Measurements from ENCODE around the gene SLC1A7.

Gene SLC1A7

GRCh38 chr1:53090227-53091147, 52.0 kb downstream of the SLC1A7 start:
- peak; percentile 15 to 31 for DNase-seq

GRCh38 chr1:53089478-53090226, 52.8 kb downstream of the SLC1A7 start:
- DNase-seq, result no peak

- no peak for DNase-seq
Measured at GRCh38 chr1:53088616-53089300, 53.7 kb downstream of the SLC1A7 start.

GRCh38 chr1:53087332-53088285, 54.8 kb downstream of the SLC1A7 start:
- no peak for DNase-seq

GRCh38 chr1:53086491-53087070, 55.9 kb downstream of the SLC1A7 start:
- DNase-seq, result no peak

GRCh38 chr1:53085405-53085804, 57.0 kb downstream of the SLC1A7 start:
- no peak for DNase-seq

GRCh38 chr1:53084589-53084971, 57.9 kb downstream of the SLC1A7 start:
- DNase-seq, result peak; percentile 22 to 33

- no peak for DNase-seq
Measured at GRCh38 chr1:53083636-53084588, 58.5 kb downstream of the SLC1A7 start.

GRCh38 chr1:53082826-53083455, 59.5 kb downstream of the SLC1A7 start:
- DNase-seq, result no peak

- no peak for DNase-seq
Measured at GRCh38 chr1:53081384-53082066, 60.9 kb downstream of the SLC1A7 start.

GRCh38 chr1:53080769-53081168, 61.7 kb downstream of the SLC1A7 start:
- DNase-seq, result no peak

- no peak for DNase-seq
Measured at GRCh38 chr1:53080041-53080440, 62.4 kb downstream of the SLC1A7 start.

GRCh38 chr1:53079251-53079650, 63.2 kb downstream of the SLC1A7 start:
- no peak for DNase-seq

GRCh38 chr1:53078333-53079101, 63.9 kb downstream of the SLC1A7 start:
- no peak for DNase-seq

- no peak for DNase-seq
Measured at GRCh38 chr1:53077599-53077965, 64.9 kb downstream of the SLC1A7 start.

- no peak for DNase-seq
Measured at GRCh38 chr1:53076721-53077598, 65.5 kb downstream of the SLC1A7 start.

GRCh38 chr1:53076165-53076564, 66.3 kb downstream of the SLC1A7 start:
- DNase-seq, result no peak

GRCh38 chr1:53075761-53076163, 66.7 kb downstream of the SLC1A7 start:
- no peak for DNase-seq
